Ishikawa (cell line): ENCODE data around the gene DOK3.

Source experiments
- CEBPB ChIP-seq: IDR thresholded peaks from 2 replicates; pipeline ENCODE4 v1.6.1; 2012
- CREB1 ChIP-seq: IDR thresholded peaks from 2 replicates; pipeline ENCODE4 v1.6.1; 2012; ENCODE audit warnings: low read depth
- EGR1 ChIP-seq: IDR thresholded peaks from 2 replicates; pipeline ENCODE4 v1.6.1; 2012
- EP300 ChIP-seq: IDR thresholded peaks from 2 replicates; pipeline ENCODE4 v1.6.1; 2012; ENCODE audit warnings: borderline replicate concordance
- FOXM1 ChIP-seq: IDR thresholded peaks from 2 replicates; pipeline ENCODE4 v1.6.1; 2012; ENCODE audit warnings: low read depth, borderline replicate concordance
- MAX ChIP-seq: IDR thresholded peaks from 2 replicates; pipeline ENCODE4 v1.6.1; 2012
- NFIC ChIP-seq: IDR thresholded peaks from 2 replicates; pipeline ENCODE4 v1.6.1; 2012
- RAD21 ChIP-seq: IDR thresholded peaks from 2 replicates; pipeline ENCODE4 v1.6.1; 2012; ENCODE audit warnings: low read depth
- REST ChIP-seq: IDR thresholded peaks from 2 replicates; pipeline ENCODE4 v1.6.1; 2012; ENCODE audit warnings: low read depth, mild to moderate bottlenecking
- TAF1 ChIP-seq: IDR thresholded peaks from 2 replicates; pipeline ENCODE4 v1.6.1; 2012; ENCODE audit warnings: low read depth, mild to moderate bottlenecking
- TCF12 ChIP-seq: IDR thresholded peaks from 2 replicates; pipeline ENCODE4 v1.6.1; 2012; ENCODE audit warnings: low read depth
- TEAD4 ChIP-seq: IDR thresholded peaks from 2 replicates; pipeline ENCODE4 v1.6.1; 2012
- YY1 ChIP-seq: IDR thresholded peaks from 2 replicates; pipeline ENCODE4 v1.6.1; 2012; ENCODE audit warnings: low read depth
- ZBTB7A ChIP-seq: IDR thresholded peaks from 2 replicates; pipeline ENCODE4 v1.6.1; 2012; ENCODE audit warnings: low read depth
- TF ChIP-seq, protein P1 (sequence below): IDR thresholded peaks from 2 replicates; pipeline ENCODE4 v1.6.1; 2012

The DOK3 gene

DNA sequence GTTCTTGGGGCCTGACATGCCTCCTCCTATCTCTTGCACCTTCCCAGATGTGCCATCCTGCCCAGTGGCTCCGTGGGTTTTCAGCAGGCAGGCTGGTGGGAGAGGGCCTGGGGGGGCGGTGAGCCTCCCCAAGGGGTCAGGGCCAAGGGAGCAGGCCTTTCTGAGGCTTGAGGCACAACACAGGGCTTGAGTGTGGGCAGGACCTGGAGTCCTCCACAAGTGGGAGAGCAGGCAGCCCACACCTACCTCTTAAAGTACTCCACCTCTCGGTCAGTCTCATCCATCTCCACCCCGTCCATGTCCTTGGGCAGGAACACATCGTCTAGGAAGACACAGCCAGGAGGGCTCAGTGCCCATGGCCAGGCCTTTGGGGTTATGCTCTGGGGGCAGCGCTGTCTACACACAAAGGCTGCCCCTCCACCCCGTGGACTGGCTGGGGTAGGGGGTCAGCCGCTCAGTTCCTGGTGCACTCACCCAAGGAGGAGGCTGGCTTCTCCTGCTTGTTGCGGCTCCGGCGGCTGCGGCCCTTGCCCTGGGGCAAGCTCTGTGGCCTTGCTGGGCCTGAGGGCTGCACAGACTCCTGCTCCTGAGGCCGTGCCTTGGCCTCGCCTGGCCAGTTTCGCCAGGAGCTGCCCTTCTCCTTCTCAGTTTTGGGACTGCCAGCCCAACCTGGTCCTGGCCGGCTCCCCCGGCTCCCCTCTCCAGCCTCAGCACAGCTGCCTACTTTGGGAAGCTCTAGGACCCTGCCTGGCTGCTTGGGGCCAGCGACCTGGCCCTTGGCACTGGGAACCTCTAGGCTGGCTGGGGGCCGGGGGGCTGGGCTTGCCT lies 14.3 kb upstream of the DOK3 start:
- no peak for TF ChIP-seq CREB1
- TF ChIP-seq EGR1 = no peak
- no peak for TF ChIP-seq REST
- TF ChIP-seq TCF12 = no peak
- TF ChIP-seq CEBPB = no peak
- no peak for TF ChIP-seq ZBTB7A
- no peak for TF ChIP-seq NFIC
- no peak for TF ChIP-seq EP300
- no peak for TF ChIP-seq FOXM1
- TF ChIP-seq TAF1 = no peak
- no peak for TF ChIP-seq TEAD4
- no peak for TF ChIP-seq YY1
- TF ChIP-seq, protein P1, sequence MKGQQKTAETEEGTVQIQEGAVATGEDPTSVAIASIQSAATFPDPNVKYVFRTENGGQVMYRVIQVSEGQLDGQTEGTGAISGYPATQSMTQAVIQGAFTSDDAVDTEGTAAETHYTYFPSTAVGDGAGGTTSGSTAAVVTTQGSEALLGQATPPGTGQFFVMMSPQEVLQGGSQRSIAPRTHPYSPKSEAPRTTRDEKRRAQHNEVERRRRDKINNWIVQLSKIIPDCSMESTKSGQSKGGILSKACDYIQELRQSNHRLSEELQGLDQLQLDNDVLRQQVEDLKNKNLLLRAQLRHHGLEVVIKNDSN = no peak
- no peak for TF ChIP-seq MAX
- TF ChIP-seq RAD21 = no peak

GRCh38 chr5:177520916-177521513 lies 11.4 kb upstream of the DOK3 start:
- TF ChIP-seq NFIC = no peak
- TF ChIP-seq EP300 = no peak
- TF ChIP-seq EGR1 = no peak
- no peak for TF ChIP-seq REST
- TF ChIP-seq, protein P1 = no peak
- no peak for TF ChIP-seq CREB1
- no peak for TF ChIP-seq YY1
- no peak for TF ChIP-seq ZBTB7A
- no peak for TF ChIP-seq RAD21
- no peak for TF ChIP-seq CEBPB
- no peak for TF ChIP-seq TCF12

DNA sequence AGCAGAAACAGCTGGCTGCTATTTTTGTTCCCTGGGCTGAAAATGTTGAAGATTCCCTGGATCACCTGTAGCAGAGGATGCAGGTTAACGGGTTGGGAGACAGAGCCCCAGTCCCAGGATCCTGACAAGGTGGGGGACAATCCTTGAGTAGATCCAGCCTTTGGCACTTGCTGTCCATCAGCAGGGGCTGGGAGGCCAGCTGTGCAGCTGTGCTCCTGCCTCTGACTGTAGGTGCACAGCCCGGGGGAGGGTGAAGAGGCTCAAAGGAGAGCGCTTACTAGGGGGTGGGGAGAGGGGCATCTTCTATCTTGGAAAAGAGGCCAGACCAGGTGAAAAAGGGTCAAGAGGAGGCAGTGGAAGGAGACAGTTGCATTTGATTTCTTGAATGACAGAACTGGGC lies 10.6 kb upstream of the DOK3 start:
- TF ChIP-seq YY1 = no peak
- no peak for TF ChIP-seq FOXM1
- TF ChIP-seq EP300 = no peak
- TF ChIP-seq CREB1 = no peak
- TF ChIP-seq TAF1 = no peak
- TF ChIP-seq, protein P1 = no peak

GRCh38 chr5:177519463-177520235 lies 10.0 kb upstream of the DOK3 start:
- TF ChIP-seq YY1 = no peak
- TF ChIP-seq EGR1 = no peak
- no peak for TF ChIP-seq TEAD4
- TF ChIP-seq RAD21 = no peak
- no peak for TF ChIP-seq ZBTB7A
- no peak for TF ChIP-seq CEBPB
- TF ChIP-seq FOXM1 = no peak
- TF ChIP-seq, protein P1 = no peak
- no peak for TF ChIP-seq NFIC
- no peak for TF ChIP-seq CREB1
- TF ChIP-seq TCF12 = no peak
- no peak for TF ChIP-seq MAX
- TF ChIP-seq EP300 = no peak
- no peak for TF ChIP-seq REST
- no peak for TF ChIP-seq TAF1
